GM19099 (cell line): ENCODE results near the gene LRP3.
A peak's percentile ranks its signal among the peaks of the same experiment; 100 is the strongest.

Experiments
- POLR2A ChIP-seq: IDR thresholded peaks from 3 replicates; pipeline ENCODE4 v1.6.1; 2011; ENCODE audit warnings: low read depth; ENCODE audit not compliant: insufficient read length; ENCODE audit errors: extremely low read depth

LRP3 gene

DNA sequence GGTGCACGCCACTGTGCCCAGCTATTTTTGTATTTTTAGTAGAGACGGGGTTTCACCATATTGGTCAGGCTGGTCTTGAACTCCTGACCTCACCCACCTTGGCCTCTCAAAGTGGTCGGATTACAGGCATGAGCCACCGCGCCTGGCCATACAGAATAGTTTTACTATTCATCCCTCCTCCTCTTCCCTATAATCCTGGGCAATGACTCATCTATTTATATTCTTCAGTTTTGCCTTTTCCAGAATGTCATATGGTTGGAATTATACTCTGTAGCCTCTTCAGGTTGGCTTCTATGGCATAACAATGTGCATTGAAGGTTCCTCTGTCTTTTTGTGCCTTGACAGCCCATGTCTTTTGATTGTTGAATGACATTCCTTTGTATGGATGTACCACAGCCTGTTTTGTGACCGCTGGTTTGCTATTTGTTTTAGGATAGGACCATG lies 22.2 kb upstream of the LRP3 start:
- no peak for TF ChIP-seq POLR2A

DNA sequence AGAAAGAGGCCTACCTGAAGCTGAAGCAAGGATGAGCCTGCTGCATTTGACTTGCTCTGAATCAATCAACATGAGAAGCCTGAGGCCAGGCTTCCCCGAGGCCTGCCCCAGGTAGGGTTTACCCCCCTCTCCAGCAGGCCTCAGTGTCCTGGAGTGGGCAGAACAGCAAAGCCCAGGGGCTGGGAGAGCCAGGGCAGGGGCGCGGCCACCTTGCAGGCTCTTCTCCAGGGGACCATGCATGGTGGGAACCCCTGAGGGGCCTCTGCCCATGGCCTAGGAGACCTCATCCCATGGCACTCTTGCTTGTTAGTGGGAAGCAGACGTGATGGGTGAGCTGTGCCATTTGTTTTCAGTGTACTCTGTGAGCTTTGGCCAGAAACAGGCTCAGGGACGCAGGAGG lies 19.9 kb upstream of the LRP3 start:
- no peak for TF ChIP-seq POLR2A

DNA sequence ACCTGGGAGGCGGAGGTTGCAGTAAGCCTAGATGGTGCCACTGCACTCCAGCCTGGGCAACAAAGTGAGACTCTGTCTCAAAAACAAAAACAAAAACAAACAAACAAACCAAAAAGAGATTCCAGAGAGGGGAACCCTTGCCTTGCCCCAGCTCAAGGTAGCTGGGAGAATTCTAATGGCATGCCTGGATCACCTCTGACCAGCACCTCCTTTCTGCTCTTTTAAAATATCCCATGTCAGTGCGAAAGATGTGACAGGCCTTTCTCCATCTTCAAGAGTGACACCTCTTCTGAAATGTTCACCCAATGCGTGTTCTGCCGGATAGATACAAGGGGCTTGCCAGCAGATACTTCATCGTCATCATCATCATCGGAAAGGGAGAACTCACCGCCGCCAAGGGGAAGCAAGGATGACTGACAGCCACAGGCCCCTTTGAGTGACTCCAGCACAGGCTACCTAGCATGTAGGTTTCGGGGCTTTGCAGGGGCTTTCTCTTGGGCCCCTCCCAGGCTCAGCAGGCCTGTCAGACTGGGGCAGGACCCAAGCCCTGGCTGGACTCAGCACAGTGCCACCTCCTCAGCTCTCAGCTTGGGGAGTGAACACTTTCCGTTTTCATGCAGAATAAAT lies 18.9 kb upstream of the LRP3 start:
- TF ChIP-seq POLR2A = no peak

DNA sequence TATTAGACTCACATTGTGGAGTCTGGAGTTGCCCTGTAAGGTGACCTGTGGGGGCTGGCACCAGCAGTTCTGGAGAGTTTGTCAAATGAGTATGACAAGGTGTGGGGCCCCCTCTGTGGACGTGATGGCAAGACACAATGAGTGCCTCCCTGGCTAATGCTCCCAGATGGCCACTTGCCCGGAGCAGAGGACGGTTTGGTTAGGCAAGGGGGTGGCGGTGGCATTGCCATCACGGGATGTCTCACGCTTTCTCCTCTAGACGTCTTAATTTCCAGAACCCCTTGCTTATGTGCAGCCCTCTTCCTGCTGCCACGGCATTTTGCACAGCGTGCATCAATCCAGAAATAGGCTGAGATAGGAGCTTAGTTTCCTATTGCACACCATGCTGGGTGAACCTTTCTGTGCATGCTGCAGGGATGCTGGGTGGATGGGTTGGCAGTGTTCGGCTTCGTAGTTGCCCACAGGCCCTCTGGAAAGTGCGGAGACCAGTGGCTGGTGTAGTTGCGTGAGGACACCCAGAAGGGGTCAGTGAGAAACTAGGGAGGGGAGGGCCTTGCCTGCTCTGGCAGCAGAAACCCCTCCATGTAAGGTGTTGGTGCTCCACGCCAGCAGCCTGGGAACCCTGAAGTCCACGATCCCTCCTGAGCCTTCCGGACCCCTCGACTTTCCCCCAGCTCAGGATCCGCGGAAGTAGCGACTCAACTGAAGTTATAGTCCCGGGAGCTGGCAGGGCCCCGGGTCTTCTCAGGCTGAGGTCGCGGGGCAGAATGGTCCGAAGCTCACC lies 18.1 kb upstream of the LRP3 start:
- no peak for TF ChIP-seq POLR2A

DNA sequence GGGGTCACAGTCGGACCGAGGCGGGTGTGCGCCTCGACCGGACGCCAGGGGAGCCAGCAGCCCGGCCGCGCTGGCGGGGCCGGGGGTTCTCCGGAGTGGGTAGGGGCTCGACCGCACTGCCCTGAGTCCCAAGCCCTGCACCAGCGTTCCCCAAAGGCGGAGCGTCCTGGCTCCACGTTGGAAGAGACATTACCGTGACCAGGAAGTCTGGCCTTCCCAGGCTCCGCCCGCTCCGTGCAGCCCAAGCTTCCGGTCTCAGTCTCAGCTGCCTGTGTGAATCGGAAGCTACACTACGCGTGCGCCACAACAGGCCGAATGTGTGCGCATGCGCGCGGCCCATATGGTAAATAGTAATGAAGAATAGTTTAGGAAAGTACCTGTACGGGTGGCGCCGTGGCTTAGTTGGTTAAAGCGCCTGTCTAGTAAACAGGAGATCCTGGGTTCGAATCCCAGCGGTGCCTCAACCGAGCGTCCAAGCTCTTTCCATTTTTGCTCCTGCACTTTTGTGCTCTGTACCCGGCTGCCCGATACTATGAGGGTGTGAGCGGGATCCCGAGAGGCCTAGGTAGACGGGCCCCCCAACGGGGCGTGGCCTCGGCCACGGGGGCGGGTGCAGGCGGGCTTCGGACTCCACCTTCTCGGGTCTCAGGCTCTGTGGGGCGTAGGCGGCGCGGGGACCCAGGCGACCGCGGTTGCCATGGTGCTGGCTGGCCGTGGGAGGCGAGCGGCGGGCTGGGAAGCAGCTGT lies 17.3 kb upstream of the LRP3 start:
- TF ChIP-seq POLR2A = peak; percentile 97

DNA sequence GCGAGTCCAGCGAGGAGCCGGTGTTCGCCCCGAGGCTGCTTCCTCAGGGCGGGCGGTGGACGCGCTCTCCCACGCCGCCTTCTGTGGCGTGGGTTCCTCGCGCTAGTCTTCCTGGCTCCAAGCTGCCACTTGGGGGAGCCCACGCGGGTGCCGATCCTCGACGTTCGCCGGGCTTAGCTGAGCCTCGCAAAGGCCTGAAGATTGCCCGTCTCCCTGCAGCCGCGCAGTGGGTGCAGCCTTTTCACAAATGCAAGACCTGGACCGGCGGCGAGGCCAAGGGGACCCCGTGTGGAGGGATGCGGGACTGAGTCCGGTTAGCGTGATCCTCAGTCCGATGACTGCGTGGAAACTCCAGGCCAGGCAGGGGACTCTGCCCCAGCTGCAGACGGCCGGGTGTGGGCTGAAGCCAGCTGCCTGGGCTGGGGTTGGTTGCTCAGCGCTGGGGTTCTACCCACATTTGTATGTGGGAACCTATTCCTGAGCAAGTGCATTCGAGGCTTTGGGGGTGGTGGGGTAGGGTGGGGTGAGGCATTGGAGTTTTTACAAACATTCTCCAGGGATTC lies 16.6 kb upstream of the LRP3 start:
- no peak for TF ChIP-seq POLR2A

DNA sequence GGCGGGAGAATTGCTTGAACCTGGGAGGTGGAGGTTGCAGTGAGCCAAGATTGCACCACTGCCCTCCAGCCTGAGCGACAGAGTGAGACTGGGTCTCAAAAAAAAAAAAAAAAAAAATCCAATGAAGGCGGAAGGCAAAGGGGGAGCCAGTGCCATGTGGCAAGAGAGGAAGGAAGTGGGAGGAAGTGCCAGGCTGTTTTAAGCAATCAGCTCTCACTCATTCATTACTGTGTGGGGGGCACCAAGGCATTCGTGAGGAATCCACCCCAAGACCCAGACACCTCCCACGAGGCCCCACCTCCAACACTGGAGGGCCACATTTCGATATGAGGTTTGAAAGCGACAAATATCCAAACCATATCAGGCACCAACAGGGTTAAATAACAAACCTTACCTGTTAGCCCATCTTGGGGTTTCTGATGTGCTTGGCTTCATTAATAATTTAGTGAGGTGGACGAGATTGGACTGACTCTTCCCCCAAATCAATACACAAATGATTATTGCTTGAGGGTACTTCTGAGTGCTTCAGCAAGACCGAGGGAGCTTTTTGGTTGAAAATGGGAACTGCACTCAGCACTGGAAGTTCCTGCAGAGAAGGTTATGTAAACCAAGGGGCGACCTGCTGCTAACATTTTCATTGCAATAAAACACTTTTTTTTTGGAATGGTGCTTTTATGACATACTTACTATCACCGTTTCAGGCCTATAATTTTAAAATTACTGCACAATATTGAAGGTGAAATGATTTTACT lies 7.5 kb upstream of the LRP3 start:
- no peak for TF ChIP-seq POLR2A

DNA sequence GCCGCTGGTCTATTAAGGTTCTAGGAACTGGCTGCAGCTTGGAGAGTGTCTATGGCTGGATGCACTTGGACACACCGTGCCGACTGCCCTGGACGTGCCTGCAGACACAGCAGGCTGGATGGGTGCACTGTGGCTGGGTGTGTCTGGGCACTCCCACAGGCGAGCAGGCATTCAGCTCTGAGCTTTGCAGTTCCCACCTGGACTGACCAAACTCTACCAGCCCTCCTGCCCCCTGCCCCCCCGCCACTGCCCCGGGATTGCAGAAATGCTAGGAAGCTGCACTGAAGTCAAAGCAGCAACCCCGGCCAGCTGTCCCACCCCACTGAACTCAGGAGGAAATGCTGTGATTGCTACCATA lies 7.0 kb upstream of the LRP3 start:
- no peak for TF ChIP-seq POLR2A

DNA sequence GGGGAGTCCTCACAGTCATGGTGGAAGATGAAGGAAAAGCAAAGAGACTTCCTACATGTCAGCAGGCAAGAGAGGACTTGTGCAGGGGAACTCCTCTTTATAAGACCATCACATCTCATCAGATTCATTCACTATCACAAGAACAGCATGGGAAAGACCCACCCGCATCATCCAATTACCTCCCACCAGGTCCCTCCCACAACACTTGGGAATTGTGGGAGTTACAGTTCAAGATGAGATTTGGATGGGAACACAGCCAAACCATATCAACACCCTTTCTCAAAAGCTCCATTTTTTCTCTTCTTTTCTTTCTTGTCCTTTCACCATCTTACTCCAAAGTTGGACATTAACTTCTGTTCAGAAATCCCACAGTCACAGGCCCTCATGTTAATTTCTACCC lies 4.7 kb upstream of the LRP3 start:
- TF ChIP-seq POLR2A = no peak

DNA sequence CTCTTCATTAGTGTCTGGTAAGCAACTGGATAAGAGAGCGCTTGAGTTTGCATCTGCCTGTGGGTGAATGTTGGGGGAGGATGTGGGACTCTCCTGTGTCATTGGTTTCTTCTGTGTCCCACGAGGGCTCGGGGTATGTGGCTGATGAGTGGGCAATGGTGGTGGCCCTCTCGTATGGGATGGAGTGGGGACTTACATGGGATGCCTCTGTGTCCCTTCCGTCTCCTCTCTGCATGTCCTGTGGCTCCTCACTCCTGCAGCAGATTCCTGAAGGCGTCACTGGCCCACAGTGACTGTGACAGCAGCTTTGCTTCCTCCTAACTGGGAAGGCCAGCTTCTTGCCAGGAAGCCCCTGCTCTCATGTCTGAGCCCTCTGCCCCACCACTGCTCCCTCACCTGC lies 2.6 kb upstream of the LRP3 start:
- no peak for TF ChIP-seq POLR2A

DNA sequence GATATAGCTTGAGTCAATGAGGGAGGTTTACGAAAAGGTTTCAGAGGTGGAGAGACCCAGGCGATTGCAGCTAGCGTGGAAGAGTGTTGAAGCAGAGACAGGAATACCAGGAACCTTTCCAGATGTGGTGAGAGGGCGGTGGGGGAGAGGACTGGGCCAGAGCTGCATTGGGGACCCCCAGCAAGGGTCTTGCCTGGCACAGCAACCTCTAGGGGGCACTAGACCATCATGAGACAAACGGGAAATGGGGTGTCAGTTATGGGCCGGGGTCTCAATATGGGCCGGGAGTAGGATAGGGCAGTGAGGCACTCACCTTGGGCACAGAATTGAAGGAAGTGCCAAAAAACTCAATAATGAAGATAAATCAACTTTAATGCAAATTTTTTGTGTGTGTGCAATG lies 2.1 kb upstream of the LRP3 start:
- TF ChIP-seq POLR2A = no peak

DNA sequence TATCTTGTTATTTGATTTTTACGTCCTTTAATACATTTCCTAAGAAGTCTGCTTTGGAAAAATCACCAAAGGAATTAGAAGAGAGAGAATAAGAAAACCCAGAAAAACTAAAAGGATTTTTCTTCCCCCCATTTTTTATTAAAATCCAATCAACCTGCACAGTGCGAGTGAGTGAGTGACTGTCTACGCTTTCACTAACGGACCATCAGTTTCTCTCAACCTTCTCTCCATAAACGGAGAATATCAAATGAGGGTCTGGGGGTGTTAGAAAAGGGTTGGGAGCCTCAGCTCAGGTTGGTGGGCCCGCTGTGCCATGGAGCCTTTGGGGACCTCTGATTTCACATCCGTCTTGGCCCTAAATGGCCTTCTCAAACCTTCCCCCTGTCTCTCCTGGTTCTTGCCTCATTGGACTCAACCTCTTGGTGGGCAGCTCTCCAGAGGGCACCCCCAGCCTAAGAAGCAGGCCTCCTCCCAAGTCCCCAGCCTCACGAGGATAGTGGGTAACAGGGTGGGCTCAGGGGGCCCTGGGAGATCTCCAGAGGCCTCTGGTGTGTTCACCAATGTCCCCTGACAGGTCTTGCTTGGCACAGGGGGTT lies 763 bp upstream of the LRP3 start:
- no peak for TF ChIP-seq POLR2A

DNA sequence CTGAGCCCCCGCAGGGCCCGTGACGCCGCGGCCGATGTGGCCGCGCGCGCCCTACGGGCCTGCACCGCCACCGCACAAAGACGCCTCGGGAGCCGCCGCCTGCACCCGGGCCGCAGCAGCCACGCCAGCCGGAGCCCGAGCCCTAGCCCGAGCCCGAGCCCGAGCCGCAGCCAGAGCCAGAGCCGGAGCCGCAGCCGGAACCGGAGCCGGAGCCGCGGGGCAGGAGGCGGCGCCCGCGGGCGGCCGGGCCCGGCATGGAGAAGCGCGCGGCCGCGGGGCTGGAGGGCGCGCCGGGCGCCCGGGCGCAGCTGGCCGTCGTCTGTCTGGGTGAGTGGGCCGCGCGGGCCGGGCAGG lies 379 bp downstream of the LRP3 start:
- no peak for TF ChIP-seq POLR2A

DNA sequence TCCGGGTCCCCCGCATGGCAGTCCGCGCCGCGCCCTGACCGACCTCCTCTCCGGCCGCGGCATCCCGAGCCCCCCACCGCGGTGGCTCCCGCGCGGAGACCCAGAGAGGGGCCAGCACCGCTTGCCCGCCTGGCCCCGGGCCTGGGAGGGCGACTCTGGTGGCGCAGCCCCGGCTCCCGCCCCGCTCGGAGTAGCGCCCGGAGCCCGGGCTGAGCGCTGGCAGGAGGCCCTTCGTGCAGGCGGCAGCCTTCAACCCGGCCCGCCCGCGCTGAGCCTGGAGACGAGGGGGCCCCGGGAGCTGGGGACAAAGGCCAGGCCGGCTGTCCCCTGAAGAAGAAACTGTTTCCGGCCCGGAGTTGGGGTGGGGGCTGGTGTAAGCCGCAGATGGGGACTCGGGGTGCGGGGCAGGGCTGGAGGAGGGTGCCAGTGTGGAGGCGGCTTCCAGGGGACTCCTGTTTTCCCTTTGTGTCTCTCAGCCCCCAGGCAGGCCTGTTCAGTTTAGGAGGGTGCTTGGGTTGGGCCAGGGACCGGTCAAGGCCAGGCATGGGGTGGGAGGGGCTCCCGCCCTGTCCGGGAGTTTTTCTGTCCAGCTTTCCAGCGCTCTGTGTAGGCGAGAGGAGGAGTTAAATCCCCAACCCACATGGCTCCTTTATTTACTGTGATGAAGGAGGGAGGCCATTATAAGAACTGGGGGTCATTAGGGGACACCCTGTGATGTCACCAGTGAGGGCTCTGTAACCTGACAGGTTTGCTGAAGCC lies 935 bp downstream of the LRP3 start:
- no peak for TF ChIP-seq POLR2A

DNA sequence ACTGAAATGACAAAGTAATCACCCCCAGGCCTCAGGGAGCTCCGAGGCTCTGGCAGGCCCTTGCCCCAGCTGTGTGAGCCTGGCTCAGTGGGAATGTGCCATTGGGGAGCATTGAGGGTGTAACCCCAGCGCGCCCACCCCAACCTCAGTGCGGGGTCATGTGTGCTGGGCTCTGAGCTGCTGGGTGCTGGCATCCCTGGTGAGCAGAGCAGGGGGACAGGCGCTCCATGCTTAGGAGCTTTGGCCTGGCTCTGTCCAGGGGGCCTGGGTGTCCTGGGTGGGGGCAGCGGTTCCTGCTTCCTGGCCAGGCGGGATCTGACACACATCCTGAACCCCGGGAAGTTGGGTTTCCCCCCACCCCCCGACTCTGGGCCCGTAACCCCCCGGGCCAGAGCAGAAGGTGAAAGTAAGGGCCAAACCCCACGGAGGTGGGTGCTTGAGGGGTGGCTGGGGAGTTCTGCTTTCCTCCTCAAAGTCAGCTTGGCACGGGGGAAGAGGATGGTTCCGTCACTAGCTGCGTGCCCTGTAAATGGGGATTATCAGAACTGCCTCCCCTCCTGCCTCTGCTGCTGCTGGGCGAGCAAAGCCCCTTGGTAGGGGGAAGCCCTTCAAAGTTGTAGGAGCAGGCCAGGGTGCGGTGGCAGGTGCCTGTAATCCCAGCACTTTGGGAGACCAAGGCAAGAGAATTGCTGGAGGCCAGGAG lies 1.7 kb downstream of the LRP3 start:
- no peak for TF ChIP-seq POLR2A
